Gastroesophageal sphincter (tissue), 4 donors: Measurements from ENCODE around the gene KANSL1L. TPM values are rescaled to one million over a fixed set of nuclear protein-coding genes. Genes with fewer than 3 reads are reported as not detected.
"Not testable (repeated sequence)": the region's sequence is repeated elsewhere in the genome, so short reads cannot be mapped to it uniquely, and the experiment has no call there.

ENCODE experiments used
- ATAC-seq: fragments of 150-250 bp; one replicate; pipeline ENCODE4 v1.9.1; 2016; ENCODE audit warnings: mild to moderate bottlenecking, moderate library complexity
- H3K27ac ChIP-seq, 4 donors: fragments of 200-600 bp; sonication (generic) in 3 of 4; 1 replicate in 3 of 4; 2 replicates in 1 of 4; pipeline ENCODE4 v1.5.1; 2016 to 2019
- H3K27me3 ChIP-seq: fragments of 200-600 bp; sonication (generic); one replicate; pipeline ENCODE4 v1.5.1; 2019
- H3K36me3 ChIP-seq, 2 donors: fragments of 200-600 bp; sonication (generic); one replicate each; pipeline ENCODE4 v1.5.1; 2019; ENCODE audit warnings: control low read depth in 1 of 2
- H3K4me1 ChIP-seq, 3 donors: fragments of 200-600 bp; sonication (generic); 1 replicate in 2 of 3; 2 replicates in 1 of 3; pipeline ENCODE4 v1.5.1; 2016 to 2019; ENCODE audit warnings: control low read depth in 2 of 3
- H3K4me3 ChIP-seq, 2 donors: fragments of 200-600 bp; sonication (generic); one replicate each; pipeline ENCODE4 v1.5.1; 2019; ENCODE audit warnings: mild to moderate bottlenecking in 1 of 2, moderate library complexity in 1 of 2
- H3K9me3 ChIP-seq, 3 donors: fragments of 200-600 bp; sonication (generic); one replicate each; pipeline ENCODE4 v1.5.1; 2017 to 2019; ENCODE audit warnings: control low read depth in 2 of 3
- CTCF ChIP-seq, 4 experiments: fragments of 200-600 bp in 2 of 4; fragments of 450-650 bp in 2 of 4; sonication (generic) in 1 of 4; IDR thresholded peaks; one replicate each; pipeline ENCODE4 v1.5.1; 2017 to 2019; ENCODE audit warnings: antibody characterized with exemption in 4 of 4, mild to moderate bottlenecking in 2 of 4, moderate library complexity in 2 of 4
- EP300 ChIP-seq: sonication (generic); formaldehyde crosslinking; IDR thresholded peaks from one replicate; pipeline ENCODE4 v1.6.1; 2017; ENCODE audit warnings: antibody characterized with exemption, mild to moderate bottlenecking
- POLR2A ChIP-seq, 2 donors: fragments of 450-650 bp; IDR thresholded peaks; one replicate each; pipeline ENCODE4 v1.6.1; 2017; ENCODE audit warnings: antibody characterized with exemption in 2 of 2, mild to moderate bottlenecking in 2 of 2, moderate library complexity in 1 of 2
- POLR2AphosphoS5 ChIP-seq: sonication (generic); formaldehyde crosslinking; IDR thresholded peaks from one replicate; pipeline ENCODE4 v1.6.1; 2017; ENCODE audit warnings: antibody characterized with exemption
- WGBS, 2 donors: methylation state at CpG; one replicate each; pipeline ENCODE4 v1.1.5; 2018; ENCODE audit warnings: low coverage in 1 of 2; 5-methylcytosine and 5-hydroxymethylcytosine counted together
- total RNA-seq, 4 donors: library from RNA; depleted of rRNA; stranded (reverse); fragments of >200 nt; gene quantifications; one replicate each; pipeline ENCODE4 v1.1.0, GENCODE V29; 2016

Gene KANSL1L
- total RNA-seq, 4 donors from 2014 or later = 24.2 to 54.6 (median 37.9) TPM

GRCh38 chr2:210188190-210188589 lies 17.0 kb upstream of the KANSL1L start:
- H3K27ac ChIP-seq = no peak overlapping the region
- H3K9me3 ChIP-seq = peaks cover 0 to 27% (median 0%) of the 10 kb centered on the region in 3 donors
- no peak overlapping the region for H3K4me3 ChIP-seq
- no peak for ATAC-seq
- H3K4me1 ChIP-seq = no peaks in the 10 kb centered on the region
- H3K27me3 ChIP-seq = no peaks in the 10 kb centered on the region
- TF ChIP-seq CTCF (IDR thresholded peaks at IDR 0.05) (no peak), POLR2AphosphoS5 (no peak), EP300 (no peak), POLR2A (IDR thresholded peaks at IDR 0.05) (no peak)
- no peaks in the 10 kb centered on the region for H3K36me3 ChIP-seq
- WGBS, 2 donors = 56 to 75% methylated on average over 3 of the region's 3 CpGs

GRCh38 chr2:210183936-210184335 lies 12.7 kb upstream of the KANSL1L start:
- not testable (repeated sequence) for H3K27me3 ChIP-seq, H3K36me3 ChIP-seq, H3K27ac ChIP-seq, ATAC-seq, H3K4me1 ChIP-seq, H3K4me3 ChIP-seq
- H3K9me3 ChIP-seq = peaks cover 0 to 27% (median 0%) of the 10 kb centered on the region in 3 donors
- 93 to 100% methylated on average over 1 of the region's 1 CpG for WGBS, 2 donors

GRCh38 chr2:210181606-210182088 lies 10.4 kb upstream of the KANSL1L start:
- H3K4me3 ChIP-seq = not testable (repeated sequence)
- WGBS, 2 donors = 30% methylated on average over 4 of the region's 12 CpGs; no CpG with 5 or more reads in 1 of the 2 donors

GRCh38 chr2:210181033-210181605 lies 9.9 kb upstream of the KANSL1L start:
- ATAC-seq, H3K4me1 ChIP-seq: not testable (repeated sequence)
- 63 to 80% methylated on average over 1 of the region's 3 CpGs for WGBS, 2 donors

More at GRCh38 chr2:210181606-210182088, 10.4 kb upstream of the KANSL1L start:
- not testable (repeated sequence) for H3K27ac ChIP-seq, ATAC-seq, H3K36me3 ChIP-seq, H3K4me1 ChIP-seq, H3K27me3 ChIP-seq
- H3K9me3 ChIP-seq = peaks cover 0 to 27% (median 0%) of the 10 kb centered on the region in 3 donors

GRCh38 chr2:210180477-210180876 lies 9.3 kb upstream of the KANSL1L start:
- peaks cover 0 to 19% (median 0%) of the 10 kb centered on the region in 3 donors for H3K9me3 ChIP-seq

More at GRCh38 chr2:210181033-210181605, 9.9 kb upstream of the KANSL1L start:
- H3K4me3 ChIP-seq, H3K27me3 ChIP-seq, H3K27ac ChIP-seq, H3K36me3 ChIP-seq: not testable (repeated sequence)
- H3K9me3 ChIP-seq = peaks cover 0 to 25% (median 0%) of the 10 kb centered on the region in 3 donors

GRCh38 chr2:210179351-210179990 lies 8.3 kb upstream of the KANSL1L start:
- Histone ChIP-seq H3K4me1 (no peaks in the 10 kb centered on the region), H3K4me3 (no peak overlapping the region), H3K9me3 (peaks cover 0 to 9% (median 0%) of the 10 kb centered on the region in 3 donors), H3K27ac (no peak overlapping the region), H3K36me3 (no peaks in the 10 kb centered on the region), H3K27me3 (no peaks in the 10 kb centered on the region)
- ATAC-seq = no peak
- no peak for TF ChIP-seq CTCF (IDR thresholded peaks at IDR 0.05)
- TF ChIP-seq EP300 = no peak
- no peak for TF ChIP-seq POLR2AphosphoS5
- no peak for TF ChIP-seq POLR2A (IDR thresholded peaks at IDR 0.05)

More at GRCh38 chr2:210180477-210180876, 9.3 kb upstream of the KANSL1L start:
- no peak for TF ChIP-seq POLR2AphosphoS5
- no peak for TF ChIP-seq POLR2A (IDR thresholded peaks at IDR 0.05)
- no peak for TF ChIP-seq EP300
- no peak for TF ChIP-seq CTCF (IDR thresholded peaks at IDR 0.05)
- WGBS, 2 donors = 100% methylated on average over 1 of the region's 1 CpG; no CpG with 5 or more reads in 1 of the 2 donors
- H3K27me3 ChIP-seq = no peaks in the 10 kb centered on the region
- no peaks in the 10 kb centered on the region for H3K36me3 ChIP-seq
- H3K4me1 ChIP-seq = no peaks in the 10 kb centered on the region
- no peak overlapping the region for H3K27ac ChIP-seq
- no peak overlapping the region for H3K4me3 ChIP-seq
- ATAC-seq = no peak
